Skeletal muscle tissue (tissue), 4 donors: Measurements from ENCODE around the gene IFNAR1. TPM values are rescaled to one million over a fixed set of nuclear protein-coding genes. Genes with fewer than 3 reads are reported as not detected.
"Not testable (repeated sequence)": the region's sequence is repeated elsewhere in the genome, so short reads cannot be mapped to it uniquely, and the experiment has no call there.

Experiments used
- H3K27ac ChIP-seq: one replicate; pipeline ENCODE4 v1.7.0; 2013; ENCODE audit warnings: mild to moderate bottlenecking, low read depth, low read length, inconsistent platforms
- H3K27me3 ChIP-seq, 3 donors: one replicate each; pipeline ENCODE4 v1.7.0; 2013; ENCODE audit warnings: low read length in 3 of 3; ENCODE audit not compliant: control insufficient read depth in 3 of 3, insufficient read depth in 3 of 3
- H3K36me3 ChIP-seq, 3 donors: one replicate each; pipeline ENCODE4 v1.7.0; 2013; ENCODE audit warnings: low read length in 3 of 3; ENCODE audit not compliant: control insufficient read depth in 3 of 3, insufficient read depth in 3 of 3
- H3K4me1 ChIP-seq, 3 donors: one replicate each; pipeline ENCODE4 v1.7.0; 2013; ENCODE audit warnings: low read length in 3 of 3, mild to moderate bottlenecking in 3 of 3; ENCODE audit not compliant: control insufficient read depth in 3 of 3, insufficient read depth in 3 of 3
- H3K4me3 ChIP-seq, 3 donors: one replicate each; pipeline ENCODE4 v1.7.0; 2013; ENCODE audit warnings: low read length in 3 of 3
- H3K9ac ChIP-seq, 3 donors: one replicate each; pipeline ENCODE4 v1.7.0; 2013; ENCODE audit warnings: low read length in 3 of 3, mild to moderate bottlenecking in 3 of 3, moderate library complexity in 2 of 3, low read depth in 1 of 3
- H3K9me3 ChIP-seq, 3 donors: one replicate each; pipeline ENCODE4 v1.7.0; 2013; ENCODE audit warnings: low read length in 3 of 3; ENCODE audit not compliant: control insufficient read depth in 3 of 3
- total RNA-seq: library from RNA; depleted of rRNA; stranded (reverse); fragments of >200 nt; gene quantifications from one replicate; pipeline ENCODE4 v1.2.3, GENCODE V29; 2014
- donor health status: Osteomylitis.

Gene IFNAR1
- total RNA-seq, 1 donor from 2014 or later = 15.1 TPM

GRCh38 chr21:33360281-33360680 lies 35.5 kb downstream of the IFNAR1 start:
- Histone ChIP-seq H3K9ac (no peak overlapping the region), H3K36me3 (peaks cover 12 to 16% (median 15%) of the 10 kb centered on the region in 3 donors), H3K27me3 (no peaks in the 10 kb centered on the region), H3K4me3 (no peak overlapping the region), H3K9me3 (no peaks in the 10 kb centered on the region), H3K4me1 (peaks cover 16 to 19% (median 17%) of the 10 kb centered on the region in 3 donors), H3K27ac (no peak overlapping the region)

- H3K27me3 ChIP-seq = no peaks in the 10 kb centered on the region
- peak overlapping the region; percentile 28 to 63 (median 48) for H3K4me3 ChIP-seq
- peaks cover 9 to 14% (median 9%) of the 10 kb centered on the region in 3 donors for H3K36me3 ChIP-seq
- no peak overlapping the region for H3K27ac ChIP-seq
- peak overlapping the region in 1 of 3 donors; percentile 60 for H3K9ac ChIP-seq
- no peaks in the 10 kb centered on the region for H3K9me3 ChIP-seq
- peaks cover 16 to 19% (median 17%) of the 10 kb centered on the region in 3 donors for H3K4me1 ChIP-seq
Observed at GRCh38 chr21:33360881-33361602, 36.3 kb downstream of the IFNAR1 start.

GRCh38 chr21:33362044-33362555 lies 37.3 kb downstream of the IFNAR1 start:
- peaks cover 4 to 10% (median 6%) of the 10 kb centered on the region in 3 donors for H3K36me3 ChIP-seq
- peak overlapping the region; percentile 28 to 40 (median 31) for H3K4me3 ChIP-seq
- H3K9me3 ChIP-seq = peaks cover 0 to 1% (median under 1%) of the 10 kb centered on the region in 3 donors
- H3K27ac ChIP-seq = peak overlapping the region; percentile 45
- H3K9ac ChIP-seq = peak overlapping the region in 1 of 3 donors; percentile 60
- peaks cover 16 to 19% (median 17%) of the 10 kb centered on the region in 3 donors for H3K4me1 ChIP-seq
- no peaks in the 10 kb centered on the region for H3K27me3 ChIP-seq

- H3K9ac ChIP-seq, H3K27ac ChIP-seq, H3K4me3 ChIP-seq, H3K36me3 ChIP-seq, H3K27me3 ChIP-seq, H3K9me3 ChIP-seq: not testable (repeated sequence)
- H3K4me1 ChIP-seq = peaks cover 16 to 19% (median 17%) of the 10 kb centered on the region in 3 donors
Observed at GRCh38 chr21:33363911-33364609, 39.3 kb downstream of the IFNAR1 start.

GRCh38 chr21:33364830-33365229 lies 40.1 kb downstream of the IFNAR1 start:
- Histone ChIP-seq H3K4me3 (no peak overlapping the region), H3K9ac (no peak overlapping the region), H3K9me3 (peaks cover 2 to 8% (median 3%) of the 10 kb centered on the region in 3 donors), H3K4me1 (peaks cover 16 to 19% (median 17%) of the 10 kb centered on the region in 3 donors), H3K27me3 (no peaks in the 10 kb centered on the region), H3K36me3 (no peaks in the 10 kb centered on the region), H3K27ac (no peak overlapping the region)

- Histone ChIP-seq H3K27ac (no peak overlapping the region), H3K9me3 (peaks cover 2 to 8% (median 6%) of the 10 kb centered on the region in 3 donors), H3K36me3 (no peaks in the 10 kb centered on the region), H3K4me1 (peaks cover 0 to under 1% (median under 1%) of the 10 kb centered on the region in 3 donors), H3K27me3 (no peaks in the 10 kb centered on the region), H3K4me3 (no peak overlapping the region), H3K9ac (no peak overlapping the region)
Observed at GRCh38 chr21:33367309-33367973, 42.7 kb downstream of the IFNAR1 start.

- H3K4me3 ChIP-seq = no peak overlapping the region
- H3K9me3 ChIP-seq = peaks cover 2 to 8% (median 6%) of the 10 kb centered on the region in 3 donors
- no peaks in the 10 kb centered on the region for H3K27me3 ChIP-seq
- no peak overlapping the region for H3K9ac ChIP-seq
- H3K27ac ChIP-seq = no peak overlapping the region
- H3K36me3 ChIP-seq = no peaks in the 10 kb centered on the region
- H3K4me1 ChIP-seq = no peaks in the 10 kb centered on the region
Observed at GRCh38 chr21:33368124-33368523, 43.4 kb downstream of the IFNAR1 start.

GRCh38 chr21:33368576-33368975 lies 43.8 kb downstream of the IFNAR1 start:
- Histone ChIP-seq H3K9ac (no peak overlapping the region), H3K9me3 (peaks cover 2 to 8% (median 6%) of the 10 kb centered on the region in 3 donors), H3K4me3 (no peak overlapping the region), H3K27ac (no peak overlapping the region), H3K27me3 (no peaks in the 10 kb centered on the region), H3K4me1 (peaks cover 0 to 2% (median 0%) of the 10 kb centered on the region in 3 donors), H3K36me3 (no peaks in the 10 kb centered on the region)

- no peak overlapping the region for H3K27ac ChIP-seq
- no peaks in the 10 kb centered on the region for H3K36me3 ChIP-seq
- H3K9ac ChIP-seq = no peak overlapping the region
- H3K4me1 ChIP-seq = peaks cover 0 to 3% (median 0%) of the 10 kb centered on the region in 3 donors
- H3K9me3 ChIP-seq = peaks cover 2 to 8% (median 6%) of the 10 kb centered on the region in 3 donors
- no peak overlapping the region for H3K4me3 ChIP-seq
- H3K27me3 ChIP-seq = no peaks in the 10 kb centered on the region
Observed at GRCh38 chr21:33369586-33369985, 44.8 kb downstream of the IFNAR1 start.
